Measurements from ENCODE around the gene SPC25.
"Not testable (repeated sequence)": the region's sequence is repeated elsewhere in the genome, so short reads cannot be mapped to it uniquely, and the experiment has no call there.

SPC25 gene, protein sequence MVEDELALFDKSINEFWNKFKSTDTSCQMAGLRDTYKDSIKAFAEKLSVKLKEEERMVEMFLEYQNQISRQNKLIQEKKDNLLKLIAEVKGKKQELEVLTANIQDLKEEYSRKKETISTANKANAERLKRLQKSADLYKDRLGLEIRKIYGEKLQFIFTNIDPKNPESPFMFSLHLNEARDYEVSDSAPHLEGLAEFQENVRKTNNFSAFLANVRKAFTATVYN

DNA sequence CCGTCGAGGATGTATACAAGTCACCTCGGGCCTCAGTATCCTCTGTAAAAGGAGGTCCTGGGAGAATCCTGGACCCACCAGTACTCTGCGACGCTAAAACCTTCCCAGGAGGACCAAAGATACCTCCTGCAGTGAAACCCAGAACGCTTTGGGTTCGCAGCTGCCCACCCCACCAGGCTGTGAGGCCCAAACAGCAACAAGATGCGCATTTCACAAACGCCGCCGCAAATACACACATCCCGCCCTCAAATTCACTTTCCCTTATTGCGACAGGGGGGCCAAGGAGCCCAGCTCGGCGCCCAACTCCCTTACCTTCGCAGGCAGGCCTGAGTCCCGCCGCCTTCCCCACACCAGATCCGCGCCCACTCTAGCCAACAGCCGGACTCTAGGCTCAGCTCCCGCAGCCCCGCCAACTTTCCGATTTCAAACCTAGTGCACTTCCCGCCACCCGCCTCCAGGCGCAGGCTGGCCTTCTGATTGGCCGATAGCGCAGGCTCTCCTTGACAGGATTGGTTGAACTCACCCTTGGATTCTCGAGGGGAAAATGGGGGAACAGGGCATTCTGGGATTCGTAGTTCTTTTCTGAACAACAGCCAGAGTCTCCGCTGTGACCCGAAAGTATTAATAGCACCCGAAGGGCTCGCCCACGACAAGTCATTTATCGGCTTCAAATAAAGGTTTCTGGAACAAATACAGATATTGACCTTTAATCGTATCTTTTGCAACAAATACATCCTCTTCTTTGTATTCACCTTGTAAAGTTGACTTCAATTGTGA lies at the start of gene SPC25:
TSS of gene SPC25 (minus strand) at position 425 of the 777 bp plus-strand sequence. CDS start 911 bp downstream, outside the sequence.
- Histone ChIP-seq H3K36me3 (ENCODE audit: control insufficient read depth, insufficient read depth, low read length) (no peaks in the 10 kb centered on the region), H3K4me3 (ENCODE audit: low read length) (peak within 1 kb of the TSS; percentile 77), H3K27ac (ENCODE audit: low read depth, low read length) (no peak within 1 kb of the TSS), H3K27me3 (ENCODE audit: control insufficient read depth, insufficient read depth, low read length) (no peaks in the 10 kb centered on the region), H3K4me1 (ENCODE audit: control insufficient read depth, insufficient read depth, low read length) (no peaks in the 10 kb centered on the region), H3K9ac (ENCODE audit: low read length) (peak within 1 kb of the TSS; percentile 45)

GRCh38 chr2:168939918-168940317 lies 49.7 kb upstream of the SPC25 start:
- Histone ChIP-seq H3K9ac (ENCODE audit: low read length) (no peak overlapping the region), H3K36me3 (ENCODE audit: control insufficient read depth, insufficient read depth, low read length) (no peaks in the 10 kb centered on the region), H3K27me3 (ENCODE audit: control insufficient read depth, insufficient read depth, low read length) (no peaks in the 10 kb centered on the region)

GRCh38 chr2:168939061-168939460 lies 48.8 kb upstream of the SPC25 start:
- Histone ChIP-seq H3K9ac (ENCODE audit: low read length) (no peak overlapping the region), H3K27me3 (ENCODE audit: control insufficient read depth, insufficient read depth, low read length) (no peaks in the 10 kb centered on the region), H3K36me3 (ENCODE audit: control insufficient read depth, insufficient read depth, low read length) (no peaks in the 10 kb centered on the region), H3K4me3 (ENCODE audit: low read length) (no peak overlapping the region), H3K27ac (ENCODE audit: low read depth, low read length) (no peak overlapping the region), H3K4me1 (ENCODE audit: control insufficient read depth, insufficient read depth, low read length) (no peaks in the 10 kb centered on the region)

More at GRCh38 chr2:168939918-168940317, 49.7 kb upstream of the SPC25 start:
- no peak overlapping the region for H3K27ac ChIP-seq (ENCODE audit: low read depth, low read length)
- no peaks in the 10 kb centered on the region for H3K4me1 ChIP-seq (ENCODE audit: control insufficient read depth, insufficient read depth, low read length)
- no peak overlapping the region for H3K4me3 ChIP-seq (ENCODE audit: low read length)

DNA sequence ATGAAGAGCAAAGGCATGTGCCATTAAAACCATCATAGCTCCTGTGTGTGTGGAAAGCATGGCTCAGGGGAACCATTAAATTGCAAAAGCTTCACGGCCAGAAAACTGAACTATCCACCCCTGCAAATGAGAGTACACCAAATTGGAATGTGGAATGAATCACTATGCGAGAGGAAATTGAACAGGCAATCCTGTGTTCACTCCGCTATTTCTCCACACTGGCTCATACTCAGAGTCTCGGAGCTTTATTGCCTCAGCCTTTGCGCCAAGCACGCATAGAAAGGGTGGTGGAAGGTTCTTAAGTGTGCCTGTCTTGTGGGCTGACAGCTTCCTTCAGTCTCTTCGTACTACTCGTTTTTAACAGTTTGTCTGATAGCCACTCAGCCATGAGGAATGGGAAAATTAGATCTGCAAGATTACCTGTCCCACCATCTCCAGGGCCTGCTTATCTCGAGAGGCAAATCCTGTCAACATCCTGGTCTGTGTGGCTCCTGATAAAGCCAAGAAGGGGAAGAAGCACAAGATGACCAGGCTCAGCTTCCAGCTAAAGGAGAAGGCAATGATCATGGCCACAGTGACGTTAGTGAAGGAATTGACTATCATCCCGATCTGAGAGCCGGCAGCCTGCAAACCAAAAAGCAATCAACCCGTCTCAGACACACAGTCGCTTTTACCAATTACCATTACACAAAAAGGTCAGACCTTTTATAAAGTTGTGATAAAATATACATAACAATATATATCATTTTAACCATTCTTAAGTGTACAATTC lies 45.8 kb upstream of the SPC25 start:
- H3K27ac ChIP-seq (ENCODE audit: low read depth, low read length) = no peak overlapping the region
- no peaks in the 10 kb centered on the region for H3K27me3 ChIP-seq (ENCODE audit: control insufficient read depth, insufficient read depth, low read length)
- no peak overlapping the region for H3K9ac ChIP-seq (ENCODE audit: low read length)
- H3K4me1 ChIP-seq (ENCODE audit: control insufficient read depth, insufficient read depth, low read length) = no peaks in the 10 kb centered on the region
- H3K4me3 ChIP-seq (ENCODE audit: low read length) = no peak overlapping the region
- no peaks in the 10 kb centered on the region for H3K36me3 ChIP-seq (ENCODE audit: control insufficient read depth, insufficient read depth, low read length)

DNA sequence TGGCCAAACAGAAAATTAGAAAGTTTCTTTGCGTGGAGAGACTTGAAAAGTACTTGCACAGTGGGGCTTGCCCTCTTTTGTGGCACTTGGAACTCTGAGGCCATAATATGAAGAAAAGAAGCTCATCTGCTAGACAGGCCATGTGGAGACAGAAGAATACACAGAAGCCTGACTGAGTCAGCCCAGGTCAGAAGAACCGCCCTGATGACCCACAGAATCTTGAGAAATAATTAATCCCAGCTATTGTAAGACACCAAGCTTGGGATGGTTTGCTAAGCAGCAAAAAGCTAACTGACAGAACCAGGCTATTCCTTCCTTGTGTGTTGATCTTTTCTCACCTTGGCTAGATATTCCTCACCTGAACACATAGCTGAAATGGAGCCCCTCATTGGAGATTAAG lies 44.6 kb upstream of the SPC25 start:
- Histone ChIP-seq H3K9ac (ENCODE audit: low read length) (no peak overlapping the region), H3K36me3 (ENCODE audit: control insufficient read depth, insufficient read depth, low read length) (no peaks in the 10 kb centered on the region), H3K27ac (ENCODE audit: low read depth, low read length) (no peak overlapping the region), H3K27me3 (ENCODE audit: control insufficient read depth, insufficient read depth, low read length) (no peaks in the 10 kb centered on the region), H3K4me3 (ENCODE audit: low read length) (no peak overlapping the region), H3K4me1 (ENCODE audit: control insufficient read depth, insufficient read depth, low read length) (no peaks in the 10 kb centered on the region)

DNA sequence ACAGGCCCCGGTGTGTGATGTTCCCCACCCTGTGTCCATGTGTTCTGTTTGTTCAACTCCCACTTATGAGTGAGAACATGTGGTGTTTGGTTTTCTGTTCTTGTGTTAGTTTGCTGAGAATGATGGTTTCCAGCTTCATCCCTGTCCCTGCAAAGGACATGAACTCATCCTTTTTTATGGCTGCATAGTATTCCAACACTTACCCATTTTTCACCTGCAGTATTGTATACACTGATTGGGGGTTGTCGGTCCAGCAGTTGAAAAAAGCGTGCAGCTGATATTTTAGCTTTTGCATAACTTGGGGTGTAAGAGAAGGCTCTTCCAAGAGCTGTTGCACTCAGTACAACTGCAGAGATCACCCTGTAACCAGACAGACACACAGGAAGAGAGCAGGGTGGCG lies 41.9 kb upstream of the SPC25 start:
- H3K4me1 ChIP-seq (ENCODE audit: control insufficient read depth, insufficient read depth, low read length); H3K4me3 ChIP-seq (ENCODE audit: low read length); H3K9ac ChIP-seq (ENCODE audit: low read length); H3K36me3 ChIP-seq (ENCODE audit: control insufficient read depth, insufficient read depth, low read length); H3K27ac ChIP-seq (ENCODE audit: low read depth, low read length); H3K27me3 ChIP-seq (ENCODE audit: control insufficient read depth, insufficient read depth, low read length): not testable (repeated sequence)

GRCh38 chr2:168930242-168930641 lies 40.0 kb upstream of the SPC25 start:
- Histone ChIP-seq H3K27ac (ENCODE audit: low read depth, low read length) (no peak overlapping the region), H3K27me3 (ENCODE audit: control insufficient read depth, insufficient read depth, low read length) (no peaks in the 10 kb centered on the region), H3K4me3 (ENCODE audit: low read length) (no peak overlapping the region), H3K36me3 (ENCODE audit: control insufficient read depth, insufficient read depth, low read length) (no peaks in the 10 kb centered on the region), H3K4me1 (ENCODE audit: control insufficient read depth, insufficient read depth, low read length) (no peaks in the 10 kb centered on the region), H3K9ac (ENCODE audit: low read length) (no peak overlapping the region)

GRCh38 chr2:168929031-168929430 lies 38.8 kb upstream of the SPC25 start:
- Histone ChIP-seq H3K27ac (ENCODE audit: low read depth, low read length) (no peak overlapping the region), H3K36me3 (ENCODE audit: control insufficient read depth, insufficient read depth, low read length) (no peaks in the 10 kb centered on the region), H3K9ac (ENCODE audit: low read length) (no peak overlapping the region), H3K27me3 (ENCODE audit: control insufficient read depth, insufficient read depth, low read length) (no peaks in the 10 kb centered on the region), H3K4me1 (ENCODE audit: control insufficient read depth, insufficient read depth, low read length) (no peaks in the 10 kb centered on the region), H3K4me3 (ENCODE audit: low read length) (no peak overlapping the region)

DNA sequence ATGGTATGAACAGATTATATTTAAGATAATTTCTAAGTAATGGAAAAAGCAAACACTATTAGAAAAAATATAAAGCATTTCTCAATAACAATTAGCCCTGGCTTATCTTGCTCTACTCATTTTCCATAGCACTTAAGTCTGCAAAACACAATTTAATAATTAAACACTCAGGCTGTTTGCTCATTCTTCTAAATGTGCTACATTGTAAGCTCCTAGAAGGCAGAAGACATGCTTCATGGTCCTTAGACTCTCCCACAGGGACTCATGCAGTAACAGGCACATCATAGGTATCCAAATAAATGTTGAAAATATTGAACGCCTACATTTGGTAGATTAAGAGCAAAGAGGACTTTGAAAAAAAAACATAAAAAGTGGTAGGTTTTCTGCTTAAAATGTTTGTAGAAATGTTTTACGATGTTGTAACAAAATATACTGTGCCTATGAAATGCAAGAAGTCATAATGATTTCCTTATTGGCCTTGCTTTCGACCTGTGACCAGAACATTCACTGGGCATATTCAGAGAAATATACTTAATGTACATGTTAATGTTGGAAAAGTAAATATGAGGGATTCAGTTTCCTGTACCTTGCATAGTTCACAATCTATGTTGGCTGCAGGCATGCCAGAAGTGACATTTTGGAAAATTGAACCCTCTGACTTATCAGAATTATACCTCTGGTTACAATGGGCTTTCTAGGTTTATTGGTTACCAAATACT lies 38.0 kb upstream of the SPC25 start:
- no peaks in the 10 kb centered on the region for H3K27me3 ChIP-seq (ENCODE audit: control insufficient read depth, insufficient read depth, low read length)
- no peak overlapping the region for H3K9ac ChIP-seq (ENCODE audit: low read length)
- H3K27ac ChIP-seq (ENCODE audit: low read depth, low read length) = no peak overlapping the region
- H3K36me3 ChIP-seq (ENCODE audit: control insufficient read depth, insufficient read depth, low read length) = no peaks in the 10 kb centered on the region
- H3K4me1 ChIP-seq (ENCODE audit: control insufficient read depth, insufficient read depth, low read length) = no peaks in the 10 kb centered on the region
- no peak overlapping the region for H3K4me3 ChIP-seq (ENCODE audit: low read length)

GRCh38 chr2:168926621-168927386 lies 36.6 kb upstream of the SPC25 start:
- Histone ChIP-seq H3K36me3 (ENCODE audit: control insufficient read depth, insufficient read depth, low read length) (no peaks in the 10 kb centered on the region), H3K4me3 (ENCODE audit: low read length) (no peak overlapping the region), H3K9ac (ENCODE audit: low read length) (no peak overlapping the region), H3K4me1 (ENCODE audit: control insufficient read depth, insufficient read depth, low read length) (no peaks in the 10 kb centered on the region), H3K27ac (ENCODE audit: low read depth, low read length) (no peak overlapping the region), H3K27me3 (ENCODE audit: control insufficient read depth, insufficient read depth, low read length) (no peaks in the 10 kb centered on the region)

GRCh38 chr2:168920504-168921157 lies 30.4 kb upstream of the SPC25 start:
- H3K27ac ChIP-seq (ENCODE audit: low read depth, low read length) = no peak overlapping the region
- H3K36me3 ChIP-seq (ENCODE audit: control insufficient read depth, insufficient read depth, low read length) = no peaks in the 10 kb centered on the region
- H3K9ac ChIP-seq (ENCODE audit: low read length) = no peak overlapping the region
- no peaks in the 10 kb centered on the region for H3K4me1 ChIP-seq (ENCODE audit: control insufficient read depth, insufficient read depth, low read length)
- no peaks in the 10 kb centered on the region for H3K27me3 ChIP-seq (ENCODE audit: control insufficient read depth, insufficient read depth, low read length)
- no peak overlapping the region for H3K4me3 ChIP-seq (ENCODE audit: low read length)

Data from rectal smooth muscle tissue (tissue), 1 donor.